BJ (cell line): ENCODE measurements around the gene SYNJ2. TPM values are rescaled to one million over a fixed set of nuclear protein-coding genes. Genes with fewer than 3 reads are reported as not detected.

ENCODE experiments used
- CTCF ChIA-PET: fragments of 350-600 bp; formaldehyde crosslinking; extraction: SDS; loops from one replicate; lab custom pipeline; 2021; ENCODE audit warnings: antibody characterized with exemption, inconsistent platforms; lab: Yijun Ruan, JAX
- POLR2A ChIA-PET: fragments of 300-600 bp; sonication (Branson Sonifier 250); formaldehyde crosslinking; extraction: SDS; loops from one replicate; lab custom pipeline; 2021; ENCODE audit warnings: antibody characterized with exemption; lab: Charles Lee
- DNase-seq: peaks from one replicate; pipeline ENCODE4 v3.0.0-alpha.2; 2011; ENCODE audit warnings: low read depth
- H3K27me3 ChIP-seq: 2 replicates; pipeline ENCODE4 v1.6.0; 2011; ENCODE audit warnings: low read length; ENCODE audit not compliant: control insufficient read depth, insufficient read depth
- H3K36me3 ChIP-seq: 2 replicates; pipeline ENCODE4 v1.5.1; 2011; ENCODE audit warnings: low read length; ENCODE audit not compliant: control insufficient read depth, insufficient read depth
- H3K4me3 ChIP-seq: 2 replicates; pipeline ENCODE4 v1.5.1; 2011; ENCODE audit warnings: low read depth, mild to moderate bottlenecking, control low read depth, low read length
- polyA plus RNA-seq: library from polyadenylated mRNA; depleted of rRNA; stranded (reverse); fragments of >200 nt; gene quantifications from 2 replicates; pipeline ENCODE4 v1.2.3, GENCODE V29; 2011
- TF ChIP-seq, protein P1 (sequence below): IDR thresholded peaks from 2 replicates; pipeline ENCODE4 v1.5.1; 2011; ENCODE audit warnings: low read depth, mild to moderate bottlenecking, control low read depth, inconsistent platforms, low read length, moderate library complexity; ENCODE audit not compliant: insufficient read depth

The SYNJ2 gene
- polyA plus RNA-seq, 1 experiment, result 29.9 TPM

GRCh38 chr6:158042245-158042798 is 60.7 kb downstream of the SYNJ2 start:
- peaks cover 18% of the 10 kb centered on the region for H3K36me3 ChIP-seq
- no peaks in the 10 kb centered on the region for H3K27me3 ChIP-seq
- POLR2A ChIA-PET, result no interaction called here
- no peak overlapping the region for H3K4me3 ChIP-seq
- TF ChIP-seq, protein P1, sequence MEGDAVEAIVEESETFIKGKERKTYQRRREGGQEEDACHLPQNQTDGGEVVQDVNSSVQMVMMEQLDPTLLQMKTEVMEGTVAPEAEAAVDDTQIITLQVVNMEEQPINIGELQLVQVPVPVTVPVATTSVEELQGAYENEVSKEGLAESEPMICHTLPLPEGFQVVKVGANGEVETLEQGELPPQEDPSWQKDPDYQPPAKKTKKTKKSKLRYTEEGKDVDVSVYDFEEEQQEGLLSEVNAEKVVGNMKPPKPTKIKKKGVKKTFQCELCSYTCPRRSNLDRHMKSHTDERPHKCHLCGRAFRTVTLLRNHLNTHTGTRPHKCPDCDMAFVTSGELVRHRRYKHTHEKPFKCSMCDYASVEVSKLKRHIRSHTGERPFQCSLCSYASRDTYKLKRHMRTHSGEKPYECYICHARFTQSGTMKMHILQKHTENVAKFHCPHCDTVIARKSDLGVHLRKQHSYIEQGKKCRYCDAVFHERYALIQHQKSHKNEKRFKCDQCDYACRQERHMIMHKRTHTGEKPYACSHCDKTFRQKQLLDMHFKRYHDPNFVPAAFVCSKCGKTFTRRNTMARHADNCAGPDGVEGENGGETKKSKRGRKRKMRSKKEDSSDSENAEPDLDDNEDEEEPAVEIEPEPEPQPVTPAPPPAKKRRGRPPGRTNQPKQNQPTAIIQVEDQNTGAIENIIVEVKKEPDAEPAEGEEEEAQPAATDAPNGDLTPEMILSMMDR, result no peak
- no peak for DNase-seq
- CTCF ChIA-PET, result interaction anchor here (1.1 to 1.7 kb wide), 3 partner anchors 13 to 28 kb away, joined by 3 to 6 read pairs (median 5); no protein-coding TSS in a partner anchor

DNA sequence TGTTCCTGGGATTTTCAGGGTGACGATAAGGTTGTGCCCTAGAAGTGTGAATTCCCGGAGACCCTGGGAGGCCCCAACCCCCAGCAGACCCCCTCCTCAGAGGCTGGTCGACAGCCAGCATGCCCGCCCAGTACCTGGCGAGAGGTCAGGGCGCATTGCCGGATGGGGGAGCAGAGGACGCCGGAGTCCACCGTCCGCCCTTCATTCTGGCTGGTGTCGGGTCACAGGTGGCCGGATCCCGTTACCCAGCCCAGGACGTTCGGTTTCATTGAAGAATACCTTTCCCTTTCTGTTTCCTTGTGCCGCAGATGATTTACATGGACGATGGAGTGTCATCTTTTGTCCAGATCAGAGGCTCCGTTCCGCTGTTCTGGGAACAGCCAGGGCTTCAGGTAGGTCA is 61.3 kb downstream of the SYNJ2 start:
- ChIA-PET CTCF (interaction anchor here (1.4 to 1.7 kb wide), 3 partner anchors 12 to 27 kb away, joined by 3 to 6 read pairs (median 3); no protein-coding TSS in a partner anchor), POLR2A (no interaction called here)
- DNase-seq, result no peak
- Histone ChIP-seq H3K4me3 (no peak overlapping the region), H3K36me3 (peaks cover 16% of the 10 kb centered on the region), H3K27me3 (no peaks in the 10 kb centered on the region)
- TF ChIP-seq, protein P1, result no peak

- H3K36me3 ChIP-seq, result peaks cover 10% of the 10 kb centered on the region
- POLR2A ChIA-PET, result no interaction called here
These were observed 62.2 kb downstream of the SYNJ2 start for GRCh38 chr6:158043586-158044524.

DNA sequence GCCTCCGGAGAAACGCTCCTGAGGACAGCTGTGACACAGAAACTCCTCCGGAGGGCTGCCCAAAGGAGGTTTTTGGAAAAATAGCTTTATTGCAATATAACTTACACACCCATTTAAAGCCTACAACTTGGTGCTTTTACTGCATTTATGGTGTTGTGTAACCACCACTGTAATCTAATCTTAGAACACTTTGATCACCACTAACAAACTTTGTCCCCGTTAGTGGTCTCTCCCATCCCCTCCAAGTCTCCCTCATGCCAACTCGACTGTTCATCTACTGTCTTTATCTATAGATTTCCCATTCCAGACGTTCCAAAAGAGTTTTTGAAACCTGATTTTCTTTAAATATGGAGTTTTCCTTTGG is 62.8 kb downstream of the SYNJ2 start:
- Histone ChIP-seq H3K4me3 (no peak overlapping the region), H3K27me3 (no peaks in the 10 kb centered on the region), H3K36me3 (peaks cover 10% of the 10 kb centered on the region)
- DNase-seq, result no peak
- TF ChIP-seq, protein P1, result no peak
- ChIA-PET CTCF (interaction anchor here (0.6 kb wide), 1 partner anchor 12 kb away, joined by 3 read pairs; no protein-coding TSS in a partner anchor), POLR2A (no interaction called here)

More at GRCh38 chr6:158043586-158044524, 62.2 kb downstream of the SYNJ2 start:
- no peaks in the 10 kb centered on the region for H3K27me3 ChIP-seq
- CTCF ChIA-PET, result interaction anchor here (1.4 to 1.7 kb wide), 3 partner anchors 11 to 26 kb away, joined by 3 to 6 read pairs (median 3); no protein-coding TSS in a partner anchor
- no peak overlapping the region for H3K4me3 ChIP-seq
- DNase-seq, result no peak
- TF ChIP-seq, protein P1, result no peak
